Caco-2 (cell line): ENCODE data around the gene MYRF. TPM values are rescaled to one million over a fixed set of nuclear protein-coding genes. Genes with fewer than 3 reads are reported as not detected.
A peak's percentile ranks its signal among the peaks of the same experiment; 100 is the strongest.

Experiments used
- BruUV-seq: library from RNA; stranded (reverse); fragments of 400-500 nt; replicated peaks from 2 replicates; lab custom pipeline; 2021; lab: Mats Ljungman, UMichigan
- CTCF ChIA-PET: fragments of 300-600 bp; sonication (Branson Sonifier 250); formaldehyde crosslinking; loops from one replicate; lab custom pipeline; 2022; ENCODE audit warnings: antibody characterized with exemption; lab: Charles Lee
- POLR2A ChIA-PET: fragments of 300-600 bp; sonication (Branson Sonifier 250); formaldehyde crosslinking; loops from one replicate; lab custom pipeline; 2022; ENCODE audit warnings: antibody characterized with exemption; lab: Charles Lee
- DNase-seq, 2 experiments: peaks; one replicate each; pipeline versions ENCODE4 v3.0.0 to v3.0.0-alpha.2; 2020 to 2022
- H3K27me3 ChIP-seq: replicated peaks from 2 replicates; pipeline ENCODE4 v1.6.0; 2011; ENCODE audit warnings: low read length; ENCODE audit not compliant: control insufficient read depth, insufficient read depth
- H3K36me3 ChIP-seq: 2 replicates; pipeline ENCODE4 v1.5.1; 2011; ENCODE audit warnings: low read length; ENCODE audit not compliant: control insufficient read depth, insufficient read depth
- H3K4me1 ChIP-seq: fragments of 250-450 bp; sonication (Bioruptor Pico); 2 replicates; pipeline ENCODE4 v1.5.1; 2020; ENCODE audit warnings: mild to moderate bottlenecking
- H3K4me3 ChIP-seq: 2 replicates; pipeline ENCODE4 v1.5.1; 2011; ENCODE audit warnings: low read depth, mild to moderate bottlenecking, control low read depth, low read length
- H3K9me3 ChIP-seq: fragments of 250-450 bp; sonication (Bioruptor Pico); 2 replicates; pipeline ENCODE4 v1.5.1; 2020; ENCODE audit warnings: mild to moderate bottlenecking, moderate library complexity
- H3K27ac Mint-ChIP-seq: one replicate; pipeline ENCODE4 v1.8.0; 2022; ENCODE audit warnings: mixed read lengths; ENCODE audit not compliant: unreplicated experiment
- H3K27me3 Mint-ChIP-seq: one replicate; pipeline ENCODE4 v1.8.0; 2022; ENCODE audit warnings: mixed read lengths; ENCODE audit not compliant: insufficient read depth, unreplicated experiment
- H3K36me3 Mint-ChIP-seq: one replicate; pipeline ENCODE4 v1.8.0; 2022; ENCODE audit warnings: mild to moderate bottlenecking, mixed read lengths; ENCODE audit not compliant: insufficient read depth, unreplicated experiment
- H3K4me1 Mint-ChIP-seq: one replicate; pipeline ENCODE4 v1.8.0; 2022; ENCODE audit warnings: low read depth, mixed read lengths; ENCODE audit not compliant: unreplicated experiment
- H3K4me3 Mint-ChIP-seq: one replicate; pipeline ENCODE4 v1.8.0; 2022; ENCODE audit warnings: mild to moderate bottlenecking, moderate library complexity, mixed read lengths; ENCODE audit not compliant: unreplicated experiment
- H3K9me3 Mint-ChIP-seq: one replicate; pipeline ENCODE4 v1.8.0; 2022; ENCODE audit warnings: mixed read lengths; ENCODE audit not compliant: unreplicated experiment
- intact Hi-C: fragments of 100-400 bp; cut with micrococcal nuclease; formaldehyde crosslinking; loops from one replicate; pipeline ENCODE4 v1.10.0; 2022; ENCODE audit not compliant: unreplicated experiment
- total RNA-seq: library from RNA; stranded (reverse); gene quantifications from 2 replicates; pipeline ENCODE4 v1.2.3, GENCODE V29; 2022
- TF ChIP-seq, protein P1 (sequence below), 2 experiments: fragments of 200-600 bp in 1 of 2; IDR thresholded peaks; 1 replicate in 1 of 2; 2 replicates in 1 of 2; pipeline versions ENCODE4 v1.5.1 to v1.8.0; 2011 to 2022; ENCODE audit warnings: antibody characterized with exemption in 1 of 2, control low read depth in 1 of 2, inconsistent platforms in 1 of 2, low read depth in 1 of 2, low read length in 1 of 2, mild to moderate bottlenecking in 1 of 2, moderate library complexity in 1 of 2; ENCODE audit not compliant: insufficient read depth in 1 of 2, severe bottlenecking in 1 of 2, unreplicated experiment in 1 of 2

The MYRF gene
- total RNA-seq, 1 experiment from 2014 or later, result 169 TPM

DNA sequence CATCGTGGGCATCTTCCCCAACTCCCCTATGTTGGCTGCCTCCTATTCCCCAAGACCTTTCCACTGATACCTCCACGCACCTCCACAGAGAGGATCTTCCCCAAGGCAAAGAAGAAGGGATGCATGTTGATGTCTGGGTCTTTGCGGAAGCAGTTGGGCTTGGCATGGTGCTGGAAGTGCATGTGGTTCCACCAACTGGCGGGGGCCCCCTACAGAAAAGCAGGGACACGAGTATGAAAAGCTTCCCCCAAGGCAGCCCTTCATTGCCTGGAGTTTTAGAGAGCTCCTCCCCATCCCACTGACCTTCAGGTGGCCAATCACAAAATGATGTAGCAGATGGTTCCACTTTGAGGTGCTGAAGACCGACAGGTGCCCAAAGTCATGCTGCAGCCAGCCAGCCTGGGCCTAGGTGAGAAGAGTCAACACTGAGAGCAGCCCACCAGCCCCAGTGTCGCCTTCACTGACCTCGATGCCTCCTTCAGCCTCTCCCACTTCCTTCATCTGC is 58.3 kb downstream of the MYRF start:
- TF ChIP-seq, protein P1, sequence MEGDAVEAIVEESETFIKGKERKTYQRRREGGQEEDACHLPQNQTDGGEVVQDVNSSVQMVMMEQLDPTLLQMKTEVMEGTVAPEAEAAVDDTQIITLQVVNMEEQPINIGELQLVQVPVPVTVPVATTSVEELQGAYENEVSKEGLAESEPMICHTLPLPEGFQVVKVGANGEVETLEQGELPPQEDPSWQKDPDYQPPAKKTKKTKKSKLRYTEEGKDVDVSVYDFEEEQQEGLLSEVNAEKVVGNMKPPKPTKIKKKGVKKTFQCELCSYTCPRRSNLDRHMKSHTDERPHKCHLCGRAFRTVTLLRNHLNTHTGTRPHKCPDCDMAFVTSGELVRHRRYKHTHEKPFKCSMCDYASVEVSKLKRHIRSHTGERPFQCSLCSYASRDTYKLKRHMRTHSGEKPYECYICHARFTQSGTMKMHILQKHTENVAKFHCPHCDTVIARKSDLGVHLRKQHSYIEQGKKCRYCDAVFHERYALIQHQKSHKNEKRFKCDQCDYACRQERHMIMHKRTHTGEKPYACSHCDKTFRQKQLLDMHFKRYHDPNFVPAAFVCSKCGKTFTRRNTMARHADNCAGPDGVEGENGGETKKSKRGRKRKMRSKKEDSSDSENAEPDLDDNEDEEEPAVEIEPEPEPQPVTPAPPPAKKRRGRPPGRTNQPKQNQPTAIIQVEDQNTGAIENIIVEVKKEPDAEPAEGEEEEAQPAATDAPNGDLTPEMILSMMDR (IDR thresholded peaks at IDR 0.05; ENCODE audit: insufficient read depth in 1 of 2, low read depth in 1 of 2, low read length in 1 of 2, severe bottlenecking in 1 of 2, unreplicated experiment in 1 of 2), result no peak
- H3K9me3 ChIP-seq, result no peaks in the 10 kb centered on the region
- H3K4me1 Mint-ChIP-seq, result peaks cover 13% of the 10 kb centered on the region
- no peak for DNase-seq
- H3K27me3 ChIP-seq, result no peaks in the 10 kb centered on the region
- peaks cover 9% of the 10 kb centered on the region for H3K4me1 ChIP-seq
- no peak overlapping the region for H3K27ac Mint-ChIP-seq
- ChIA-PET POLR2A (no interaction called here), CTCF (no interaction called here)
- BruUV-seq, result no TSS peak
- intact Hi-C loops, result no loop called here
- no peaks in the 10 kb centered on the region for H3K9me3 Mint-ChIP-seq
- no peak overlapping the region for H3K4me3 Mint-ChIP-seq
- H3K4me3 ChIP-seq, result no peak overlapping the region
- H3K27me3 Mint-ChIP-seq, result no peaks in the 10 kb centered on the region
- H3K36me3 Mint-ChIP-seq, result peaks cover 88% of the 10 kb centered on the region
- peaks cover 11% of the 10 kb centered on the region for H3K36me3 ChIP-seq

DNA sequence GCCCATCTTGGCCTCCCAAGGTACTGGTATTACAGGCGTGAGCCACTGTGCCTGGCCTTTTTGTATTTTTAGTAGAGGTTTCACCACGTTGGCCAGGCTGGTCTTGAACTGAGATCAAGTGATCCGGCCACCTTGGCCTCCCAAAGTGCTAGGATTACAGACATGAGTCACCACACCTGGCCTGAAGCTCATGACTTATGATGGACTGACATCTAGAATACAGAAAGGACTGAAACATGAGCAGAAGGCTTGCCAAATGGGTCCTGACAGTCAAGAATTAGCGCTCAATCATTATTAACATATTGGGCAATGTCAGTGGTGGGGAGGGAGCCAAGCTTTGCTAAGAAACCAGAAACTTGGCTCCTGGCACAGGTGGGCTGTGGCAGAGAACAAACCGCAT is 59.4 kb downstream of the MYRF start:
- CTCF ChIA-PET, result no interaction called here
- peak overlapping the region; percentile 29 for H3K27ac Mint-ChIP-seq
- no peaks in the 10 kb centered on the region for H3K27me3 ChIP-seq

DNA sequence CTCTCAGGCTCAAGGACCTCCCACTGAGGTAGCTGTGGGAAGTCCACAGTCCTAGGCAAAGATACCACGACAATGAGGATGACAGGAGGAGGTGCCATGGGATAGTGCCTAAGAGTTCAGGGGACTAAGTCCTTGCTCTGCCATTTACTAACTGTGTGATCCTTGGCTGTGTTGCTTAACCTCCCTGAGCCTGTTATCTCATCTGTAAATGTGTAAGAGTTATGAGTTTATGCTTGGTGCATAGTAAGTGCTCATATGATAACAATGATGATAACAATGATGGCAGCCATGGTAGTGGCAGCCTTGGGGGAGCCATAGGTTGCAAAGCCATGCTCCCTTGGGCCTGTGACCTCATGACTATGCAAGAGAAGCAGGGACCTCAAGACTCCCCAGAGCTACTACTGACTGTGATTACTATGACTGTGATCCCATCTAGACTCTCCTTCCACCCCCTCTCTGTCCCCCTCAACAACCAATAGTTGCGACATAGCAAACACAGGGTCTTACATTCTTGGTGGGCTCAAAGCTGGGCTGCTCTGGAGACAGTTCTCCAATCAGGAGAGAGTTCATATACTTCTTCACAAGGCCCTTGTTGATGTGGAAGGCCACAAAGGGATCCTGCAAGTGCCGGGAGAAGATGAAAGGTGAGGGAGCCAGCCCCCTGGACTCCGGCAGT is 60.4 kb downstream of the MYRF start:
- no peak for DNase-seq
- POLR2A ChIA-PET, result no interaction called here
- H3K36me3 ChIP-seq, result peaks cover 9% of the 10 kb centered on the region
- intact Hi-C loops, result no loop called here
- Mint-ChIP-seq H3K4me1 (peaks cover 18% of the 10 kb centered on the region), H3K4me3 (no peak overlapping the region), H3K36me3 (peaks cover 85% of the 10 kb centered on the region), H3K9me3 (no peaks in the 10 kb centered on the region), H3K27me3 (no peaks in the 10 kb centered on the region), H3K27ac (peak overlapping the region; percentile 45)
- TF ChIP-seq, protein P1 (IDR thresholded peaks at IDR 0.05; ENCODE audit: insufficient read depth in 1 of 2, low read depth in 1 of 2, low read length in 1 of 2, severe bottlenecking in 1 of 2, unreplicated experiment in 1 of 2), result no peak
- CTCF ChIA-PET, result no interaction called here
- H3K4me3 ChIP-seq, result no peak overlapping the region
- BruUV-seq, result no TSS peak
- H3K4me1 ChIP-seq, result peaks cover 15% of the 10 kb centered on the region
- no peaks in the 10 kb centered on the region for H3K27me3 ChIP-seq
- H3K9me3 ChIP-seq, result no peaks in the 10 kb centered on the region

More for the DNA sequence above, 59.4 kb downstream of the MYRF start:
- no peaks in the 10 kb centered on the region for H3K9me3 Mint-ChIP-seq
- POLR2A ChIA-PET, result no interaction called here
- H3K36me3 ChIP-seq, result peaks cover 9% of the 10 kb centered on the region
- no peak for DNase-seq
- peaks cover 13% of the 10 kb centered on the region for H3K4me1 Mint-ChIP-seq
- H3K4me3 Mint-ChIP-seq, result no peak overlapping the region
- peaks cover 9% of the 10 kb centered on the region for H3K4me1 ChIP-seq
- intact Hi-C loops, result no loop called here
- H3K9me3 ChIP-seq, result no peaks in the 10 kb centered on the region
- TF ChIP-seq, protein P1 (IDR thresholded peaks at IDR 0.05; ENCODE audit: insufficient read depth in 1 of 2, low read depth in 1 of 2, low read length in 1 of 2, severe bottlenecking in 1 of 2, unreplicated experiment in 1 of 2), result no peak
- peaks cover 92% of the 10 kb centered on the region for H3K36me3 Mint-ChIP-seq
- no peak overlapping the region for H3K4me3 ChIP-seq
- no TSS peak for BruUV-seq
- no peaks in the 10 kb centered on the region for H3K27me3 Mint-ChIP-seq
